Measurements from ENCODE around the gene HSD11B2.

GRCh38 chr16:67417333-67418061 lies 13.4 kb upstream of the HSD11B2 start:
- TF ChIP-seq REST (IDR thresholded peaks at IDR 0.05; ENCODE audit: insufficient read depth in 1 of 2, low read depth in 2 of 2, low read length in 2 of 2): no peak
- no peak for TF ChIP-seq TAF1 (IDR thresholded peaks at IDR 0.05; ENCODE audit: borderline replicate concordance, insufficient read depth, low read length)
- no peak for TF ChIP-seq POLR2AphosphoS5 (IDR thresholded peaks at IDR 0.05; ENCODE audit: low read depth, low read length)
- TF ChIP-seq SIN3A (IDR thresholded peaks at IDR 0.05; ENCODE audit: borderline replicate concordance, insufficient read depth, low read length): no peak

Data from PFSK-1 (cell line).